MCF 10A (cell line): ENCODE data around the gene HMGN4. TPM values are rescaled to one million over a fixed set of nuclear protein-coding genes. Genes with fewer than 3 reads are reported as not detected.

Experiments used
- BruUV-seq: library from RNA; stranded (reverse); fragments of 400-500 nt; replicated peaks from 2 replicates; lab custom pipeline; 2021; lab: Mats Ljungman, UMichigan
- CTCF ChIA-PET: fragments of 300-600 bp; sonication (Branson Sonifier 250); formaldehyde crosslinking; extraction: SDS; loops from one replicate; lab custom pipeline; 2021; ENCODE audit warnings: antibody characterized with exemption, inconsistent platforms; lab: Yijun Ruan, JAX
- POLR2A ChIA-PET: fragments of 300-600, 350-650 bp; sonication (Branson Sonifier 250); formaldehyde crosslinking; extraction: SDS; loops from one replicate; lab custom pipeline; 2020; ENCODE audit warnings: antibody characterized with exemption, inconsistent platforms; lab: Yijun Ruan, JAX
- DNase-seq: peaks from one replicate; pipeline ENCODE4 v3.0.0-alpha.2; 2018; ENCODE audit not compliant: unreplicated experiment
- H3K27ac Mint-ChIP-seq: one replicate; pipeline ENCODE4 v1.8.0; 2022; ENCODE audit warnings: mild to moderate bottlenecking, low read depth, mixed read lengths; ENCODE audit not compliant: unreplicated experiment
- H3K27me3 Mint-ChIP-seq: one replicate; pipeline ENCODE4 v1.8.0; 2022; ENCODE audit warnings: mixed read lengths; ENCODE audit not compliant: insufficient read depth, unreplicated experiment
- H3K36me3 Mint-ChIP-seq: one replicate; pipeline ENCODE4 v1.8.0; 2022; ENCODE audit warnings: mild to moderate bottlenecking, moderate library complexity, mixed read lengths; ENCODE audit not compliant: insufficient read depth, unreplicated experiment
- H3K4me1 Mint-ChIP-seq: one replicate; pipeline ENCODE4 v1.8.0; 2022; ENCODE audit warnings: mixed read lengths; ENCODE audit not compliant: insufficient read depth, unreplicated experiment
- H3K4me3 Mint-ChIP-seq: one replicate; pipeline ENCODE4 v1.8.0; 2022; ENCODE audit warnings: mild to moderate bottlenecking, moderate library complexity, mixed read lengths; ENCODE audit not compliant: unreplicated experiment
- H3K9me3 Mint-ChIP-seq: one replicate; pipeline ENCODE4 v1.8.0; 2022; ENCODE audit warnings: mixed read lengths; ENCODE audit not compliant: unreplicated experiment
- CTCF ChIP-seq: fragments of 200-600 bp; IDR thresholded peaks from one replicate; pipeline ENCODE4 v1.8.0; 2022; ENCODE audit warnings: antibody characterized with exemption, mild to moderate bottlenecking; ENCODE audit not compliant: unreplicated experiment
- intact Hi-C: fragments of 100-400 bp; cut with micrococcal nuclease; formaldehyde crosslinking; loops from 2 replicates; pipeline ENCODE4 v1.14.1; 2022
- total RNA-seq: library from RNA; stranded (reverse); gene quantifications from 2 replicates; pipeline ENCODE4 v1.2.3, GENCODE V29; 2022

The HMGN4 gene
- total RNA-seq, 1 experiment from 2014 or later, result 71.7 TPM

- no TSS peak for BruUV-seq
- no peak for TF ChIP-seq CTCF
- H3K9me3 Mint-ChIP-seq, result no peaks in the 10 kb centered on the region
- intact Hi-C loops, result no loop called here
- H3K4me1 Mint-ChIP-seq, result peaks cover 9% of the 10 kb centered on the region
- H3K27ac Mint-ChIP-seq, result no peak overlapping the region
- ChIA-PET CTCF (no interaction called here), POLR2A (interaction anchor here (3.2 kb wide), 1 partner anchor 11 kb away, joined by 16 read pairs; the partner anchor contains the start of gene HMGN4)
- H3K4me3 Mint-ChIP-seq, result no peak overlapping the region
- DNase-seq, result no peak
- no peaks in the 10 kb centered on the region for H3K27me3 Mint-ChIP-seq
- H3K36me3 Mint-ChIP-seq, result peaks cover 9% of the 10 kb centered on the region
Observed at GRCh38 chr6:26525838-26526237, 12.3 kb upstream of the HMGN4 start.

GRCh38 chr6:26526928-26527327 is 11.2 kb upstream of the HMGN4 start:
- no peaks in the 10 kb centered on the region for H3K9me3 Mint-ChIP-seq
- no peak overlapping the region for H3K27ac Mint-ChIP-seq
- H3K4me3 Mint-ChIP-seq, result no peak overlapping the region
- ChIA-PET CTCF (interaction anchor here (0.6 kb wide), 1 partner anchor 20 kb away, joined by 3 read pairs; no protein-coding TSS in a partner anchor), POLR2A (interaction anchor here (0.6 to 3.2 kb wide), 3 partner anchors 10 to 254 kb away, joined by 3 to 16 read pairs (median 3); partner anchors contain the start of gene HMGN4)
- peaks cover 10% of the 10 kb centered on the region for H3K4me1 Mint-ChIP-seq
- intact Hi-C loops, result no loop called here
- H3K36me3 Mint-ChIP-seq, result no peaks in the 10 kb centered on the region
- TF ChIP-seq CTCF, result no peak
- no TSS peak for BruUV-seq
- H3K27me3 Mint-ChIP-seq, result no peaks in the 10 kb centered on the region
- no peak for DNase-seq

GRCh38 chr6:26530203-26530602 is 8.0 kb upstream of the HMGN4 start:
- intact Hi-C loops, result loop anchor here (5.0 to 10.0 kb wide), 2 partner anchors 108 to 355 kb away; no protein-coding TSS in a partner anchor
- peaks cover 16% of the 10 kb centered on the region for H3K36me3 Mint-ChIP-seq
- H3K27me3 Mint-ChIP-seq, result no peaks in the 10 kb centered on the region
- H3K4me1 Mint-ChIP-seq, result peaks cover 12% of the 10 kb centered on the region
- no peak for DNase-seq
- CTCF ChIA-PET, result interaction anchor here (0.7 kb wide), 1 partner anchor 810 kb away, joined by 3 read pairs; no protein-coding TSS in a partner anchor
- BruUV-seq, result no TSS peak
- no peak overlapping the region for H3K27ac Mint-ChIP-seq
- H3K9me3 Mint-ChIP-seq, result no peaks in the 10 kb centered on the region
- H3K4me3 Mint-ChIP-seq, result no peak overlapping the region
- no peak for TF ChIP-seq CTCF
- POLR2A ChIA-PET, result no interaction called here

GRCh38 chr6:26531897-26532296 is 6.3 kb upstream of the HMGN4 start:
- POLR2A ChIA-PET, result interaction anchor here (1.5 to 3.1 kb wide), 7 partner anchors 8 to 203 kb away, joined by 4 to 19 read pairs (median 8); no protein-coding TSS in a partner anchor
- DNase-seq, result no peak
- no peaks in the 10 kb centered on the region for H3K9me3 Mint-ChIP-seq
- peaks cover 16% of the 10 kb centered on the region for H3K36me3 Mint-ChIP-seq
- H3K4me3 Mint-ChIP-seq, result peak overlapping the region; percentile 96
- peaks cover 18% of the 10 kb centered on the region for H3K4me1 Mint-ChIP-seq
- no peaks in the 10 kb centered on the region for H3K27me3 Mint-ChIP-seq
- TF ChIP-seq CTCF, result no peak
- peak overlapping the region; percentile 82 for H3K27ac Mint-ChIP-seq
- CTCF ChIA-PET, result interaction anchor here (1.0 kb wide), 1 partner anchor 190 kb away, joined by 3 read pairs; no protein-coding TSS in a partner anchor
- intact Hi-C loops, result loop anchor here (5.0 to 10.0 kb wide), 2 partner anchors 110 to 357 kb away; no protein-coding TSS in a partner anchor
- no TSS peak for BruUV-seq
